ENCODE measurements around the gene ZFP36. TPM values are rescaled to one million over a fixed set of nuclear protein-coding genes. Genes with fewer than 3 reads are reported as not detected.

ZFP36 gene
- total and polyA plus RNA-seq, 2 donors (not counting 1 experiment from before 2014, with no cell fraction given): 260 to 1,633 TPM

DNA sequence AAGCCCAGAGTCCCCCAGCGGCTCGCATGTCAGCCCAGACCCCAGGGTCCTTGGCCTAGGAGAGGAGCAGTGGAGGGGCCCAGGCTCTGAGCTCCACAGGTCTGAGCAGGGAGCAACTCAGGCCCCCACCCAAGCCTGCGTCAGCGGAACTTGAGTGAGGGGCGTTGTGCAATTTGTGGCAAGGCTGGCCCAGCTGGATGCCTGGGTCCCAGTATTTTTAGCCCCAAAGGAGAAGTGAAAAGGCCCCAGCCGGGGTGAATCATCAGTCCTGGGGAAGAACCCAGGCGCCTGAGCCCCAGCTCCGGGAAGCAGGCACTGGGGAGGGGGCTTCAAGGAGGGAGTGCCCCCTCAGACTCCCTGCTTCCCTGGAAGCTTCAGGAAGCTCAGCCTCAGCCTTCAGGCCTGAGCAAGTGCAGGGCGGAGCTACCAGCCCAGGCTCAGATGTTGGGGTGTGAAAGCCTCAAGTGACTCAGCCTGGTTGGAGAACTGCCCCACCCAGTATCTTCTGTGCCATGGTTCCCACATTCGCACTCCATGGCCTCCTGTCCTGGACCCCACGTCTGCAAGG lies 8.3 kb upstream of the ZFP36 start:
- H3K36me3 ChIP-seq (replicated peaks in 1 of 2; ENCODE audit: control extremely low read depth in 1 of 2, control insufficient read depth in 1 of 2, extremely low read depth in 1 of 2, insufficient read depth in 2 of 2, low read length in 1 of 2): peaks cover 0 to 32% of the 10 kb centered on the region in 2 experiments
- CTCF ChIA-PET: interaction anchor here (0.8 to 8.9 kb wide), 17 partner anchors 7 to 286 kb away, joined by 3 to 260 read pairs (median 7); partner anchors contain the start of genes PLEKHG2, RPS16, SAMD4B and ZFP36
- H3K9ac ChIP-seq (ENCODE audit: low read length): peak overlapping the region; percentile 29
- peak overlapping the region; percentile 90 to 100 for H3K27ac ChIP-seq (ENCODE audit: low read length in 2 of 2)
- peak overlapping the region; percentile 96 for H3K27ac Mint-ChIP-seq
- peaks cover 66% of the 10 kb centered on the region for H3K4me1 Mint-ChIP-seq
- no peaks in the 10 kb centered on the region for H3K9me3 Mint-ChIP-seq (ENCODE audit: insufficient read depth)
- peaks cover 18% of the 10 kb centered on the region for H4K20me1 ChIP-seq (ENCODE audit: control insufficient read depth, insufficient read depth, low read length, poor library complexity, severe bottlenecking)
- H3K4me3 Mint-ChIP-seq: peak overlapping the region; percentile 70
- intact Hi-C loops (cut with micrococcal nuclease): loop anchor here (1.0 kb wide), 1 partner anchor 47 kb away; the partner anchor contains the start of gene SUPT5H
- H3K4me1 ChIP-seq (ENCODE audit: control insufficient read depth in 2 of 2, insufficient read depth in 2 of 2, low read length in 2 of 2): peaks cover 52 to 64% of the 10 kb centered on the region in 2 donors
- TF ChIP-seq, protein P1, sequence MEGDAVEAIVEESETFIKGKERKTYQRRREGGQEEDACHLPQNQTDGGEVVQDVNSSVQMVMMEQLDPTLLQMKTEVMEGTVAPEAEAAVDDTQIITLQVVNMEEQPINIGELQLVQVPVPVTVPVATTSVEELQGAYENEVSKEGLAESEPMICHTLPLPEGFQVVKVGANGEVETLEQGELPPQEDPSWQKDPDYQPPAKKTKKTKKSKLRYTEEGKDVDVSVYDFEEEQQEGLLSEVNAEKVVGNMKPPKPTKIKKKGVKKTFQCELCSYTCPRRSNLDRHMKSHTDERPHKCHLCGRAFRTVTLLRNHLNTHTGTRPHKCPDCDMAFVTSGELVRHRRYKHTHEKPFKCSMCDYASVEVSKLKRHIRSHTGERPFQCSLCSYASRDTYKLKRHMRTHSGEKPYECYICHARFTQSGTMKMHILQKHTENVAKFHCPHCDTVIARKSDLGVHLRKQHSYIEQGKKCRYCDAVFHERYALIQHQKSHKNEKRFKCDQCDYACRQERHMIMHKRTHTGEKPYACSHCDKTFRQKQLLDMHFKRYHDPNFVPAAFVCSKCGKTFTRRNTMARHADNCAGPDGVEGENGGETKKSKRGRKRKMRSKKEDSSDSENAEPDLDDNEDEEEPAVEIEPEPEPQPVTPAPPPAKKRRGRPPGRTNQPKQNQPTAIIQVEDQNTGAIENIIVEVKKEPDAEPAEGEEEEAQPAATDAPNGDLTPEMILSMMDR (IDR thresholded peaks at IDR 0.05): no peak
- TF ChIP-seq EZH2 (IDR thresholded peaks at IDR 0.05; ENCODE audit: borderline replicate concordance, insufficient read depth, low read depth, low read length, poor library complexity, severe bottlenecking): no peak
- H3K79me2 ChIP-seq (ENCODE audit: control insufficient read depth, insufficient read depth, low read length): peaks cover 69% of the 10 kb centered on the region
- POLR2A ChIA-PET: interaction anchor here (0.6 to 4.1 kb wide), 8 partner anchors 10 to 272 kb away, joined by 3 to 67 read pairs (median 5); partner anchors contain the start of genes PAK4, PLEKHG2, RPS16 and SAMD4B
- peak overlapping the region in 2 of 5 experiments; percentile 12 to 14 for H3K4me3 ChIP-seq (ENCODE audit: control extremely low read depth in 1 of 5, extremely low read depth in 1 of 5, insufficient read depth in 1 of 5, low read depth in 2 of 5, low read length in 4 of 5)
- H3K9me3 ChIP-seq (ENCODE audit: control extremely low read depth in 1 of 3, control insufficient read depth in 2 of 3, insufficient read depth in 1 of 3, low read length in 2 of 3): peaks cover 0 to 17% (median 0%) of the 10 kb centered on the region in 3 donors
- no peaks in the 10 kb centered on the region for H3K27me3 ChIP-seq (replicated peaks in 1 of 4; ENCODE audit: control extremely low read depth in 1 of 4, control insufficient read depth in 3 of 4, insufficient read depth in 4 of 4, low read length in 3 of 4)
- ATAC-seq (ENCODE audit: low read depth) (no peak), DNase-seq (peak; percentile 67)
- H3K27me3 Mint-ChIP-seq: no peaks in the 10 kb centered on the region
- 41% methylated on average over 11 of the region's 11 CpGs for WGBS (ENCODE audit: insufficient coverage)
- peak overlapping the region; percentile 60 for H3K4me2 ChIP-seq (replicated peaks; ENCODE audit: low read depth, low read length, poor library complexity, severe bottlenecking)
- no peak overlapping the region for H2AFZ ChIP-seq (ENCODE audit: insufficient read depth, low read depth, low read length, poor library complexity, severe bottlenecking)

DNA sequence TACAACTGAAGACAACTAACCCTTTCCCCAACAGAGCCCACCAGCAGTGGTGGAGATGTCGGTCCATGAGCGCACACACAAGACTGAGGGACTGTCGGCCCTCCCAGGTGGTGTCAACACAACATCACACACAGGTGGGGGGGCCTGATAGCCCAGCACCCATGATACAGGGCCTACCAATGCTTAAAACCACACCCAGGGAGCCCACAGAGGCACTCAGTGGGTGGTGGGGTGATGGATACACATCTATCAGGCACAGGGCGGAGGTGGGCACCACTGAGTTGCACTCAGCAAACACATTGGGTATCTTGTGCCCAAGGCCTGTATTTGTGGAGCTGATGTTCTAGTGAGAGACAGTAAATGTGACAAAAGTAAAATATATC lies 7.0 kb upstream of the ZFP36 start:
- intact Hi-C loops (cut with micrococcal nuclease): loop anchor here (10.0 kb wide), 1 partner anchor 535 kb away; no protein-coding TSS in a partner anchor

More for the DNA sequence above, 7.0 kb upstream of the ZFP36 start:
- peaks cover 63% of the 10 kb centered on the region for H3K79me2 ChIP-seq (ENCODE audit: control insufficient read depth, insufficient read depth, low read length)
- no peak for DNase-seq
- peak overlapping the region; percentile 32 for H3K4me2 ChIP-seq (replicated peaks; ENCODE audit: low read depth, low read length, poor library complexity, severe bottlenecking)
- WGBS (ENCODE audit: insufficient coverage): 100% methylated on average over 1 of the region's 4 CpGs
- peaks cover 0 to 17% (median 0%) of the 10 kb centered on the region in 3 donors for H3K9me3 ChIP-seq (ENCODE audit: control extremely low read depth in 1 of 3, control insufficient read depth in 2 of 3, insufficient read depth in 1 of 3, low read length in 2 of 3)
- H3K27ac ChIP-seq (ENCODE audit: low read length in 2 of 2): peak overlapping the region; percentile 42 to 100
- no peak overlapping the region for H2AFZ ChIP-seq (ENCODE audit: insufficient read depth, low read depth, low read length, poor library complexity, severe bottlenecking)
- Mint-ChIP-seq H3K27me3 (no peaks in the 10 kb centered on the region), H3K9me3 (ENCODE audit: insufficient read depth) (no peaks in the 10 kb centered on the region), H3K4me1 (peaks cover 68% of the 10 kb centered on the region), H3K27ac (peak overlapping the region; percentile 96), H3K4me3 (peak overlapping the region; percentile 81)
- ChIA-PET POLR2A (interaction anchor here (1.1 to 8.8 kb wide), 5 partner anchors 8 to 36 kb away, joined by 4 to 74 read pairs (median 67); partner anchors contain the start of genes MED29, PAF1, PLEKHG2 and RPS16), CTCF (interaction anchor here (0.9 to 8.9 kb wide), 5 partner anchors 8 to 36 kb away, joined by 3 to 260 read pairs (median 28); partner anchors contain the start of genes MED29, PLEKHG2 and RPS16)
- no peaks in the 10 kb centered on the region for H3K27me3 ChIP-seq (replicated peaks in 1 of 4; ENCODE audit: control extremely low read depth in 1 of 4, control insufficient read depth in 3 of 4, insufficient read depth in 4 of 4, low read length in 3 of 4)
- H3K4me3 ChIP-seq (ENCODE audit: control extremely low read depth in 1 of 5, extremely low read depth in 1 of 5, insufficient read depth in 1 of 5, low read depth in 2 of 5, low read length in 4 of 5): no peak overlapping the region
- peaks cover 59 to 74% of the 10 kb centered on the region in 2 donors for H3K4me1 ChIP-seq (ENCODE audit: control insufficient read depth in 2 of 2, insufficient read depth in 2 of 2, low read length in 2 of 2)
- H3K9ac ChIP-seq (ENCODE audit: low read length): no peak overlapping the region
- H4K20me1 ChIP-seq (ENCODE audit: control insufficient read depth, insufficient read depth, low read length, poor library complexity, severe bottlenecking): peaks cover 8% of the 10 kb centered on the region
- no peak for ATAC-seq (ENCODE audit: low read depth)
- peaks cover 0 to 23% of the 10 kb centered on the region in 2 experiments for H3K36me3 ChIP-seq (replicated peaks in 1 of 2; ENCODE audit: control extremely low read depth in 1 of 2, control insufficient read depth in 1 of 2, extremely low read depth in 1 of 2, insufficient read depth in 2 of 2, low read length in 1 of 2)
- TF ChIP-seq EZH2 (IDR thresholded peaks at IDR 0.05; ENCODE audit: borderline replicate concordance, insufficient read depth, low read depth, low read length, poor library complexity, severe bottlenecking): no peak
- TF ChIP-seq, protein P1 (IDR thresholded peaks at IDR 0.05): no peak

Measured in B cell (primary cell).